GM19463 (cell line): ENCODE results near the gene TBC1D16.

Source experiments
- ATAC-seq: cut with Tn5 transposase; IDR thresholded peaks from one replicate; pipeline ENCODE4 v1.9.1; 2021; ENCODE audit warnings: mild to moderate bottlenecking, moderate library complexity; ENCODE audit not compliant: unreplicated experiment

TBC1D16 gene

DNA sequence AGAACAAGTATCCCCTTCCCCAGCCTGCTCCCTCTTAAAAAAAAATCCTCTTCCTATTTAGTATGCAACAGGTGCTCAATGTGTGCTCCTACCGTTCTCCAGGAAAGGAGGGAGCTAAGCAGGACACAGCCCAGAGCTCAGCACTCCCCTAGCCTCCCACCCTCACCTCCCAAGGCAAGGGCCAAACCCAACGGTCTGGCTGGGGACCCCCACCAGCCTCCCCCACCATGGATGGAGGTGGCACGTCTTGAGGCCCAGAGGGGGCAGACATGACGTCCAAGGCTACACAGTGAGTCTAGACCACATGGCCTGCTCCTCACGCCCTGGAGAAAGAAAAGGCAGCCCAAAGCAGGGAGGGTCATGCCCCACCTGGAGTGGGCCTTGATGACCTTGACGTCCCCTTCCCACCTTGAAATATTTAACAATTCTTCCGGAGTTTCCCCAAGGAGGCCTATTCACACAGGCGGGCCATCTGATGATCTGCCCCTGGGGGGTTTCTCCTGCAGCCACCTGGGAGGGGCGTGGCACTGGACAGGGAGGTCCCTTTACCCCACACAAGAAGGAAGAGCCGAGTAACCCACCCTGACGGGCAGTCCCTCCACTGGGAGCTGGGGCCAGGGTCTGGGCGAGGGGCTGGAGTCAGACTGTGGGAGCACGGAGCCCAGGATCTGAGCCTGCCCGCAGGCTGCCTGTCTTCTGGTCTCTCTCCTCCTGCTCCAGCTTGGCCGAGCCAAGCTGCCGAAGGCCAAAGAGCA is 107.0 kb downstream of the TBC1D16 start:
- no peak for ATAC-seq

DNA sequence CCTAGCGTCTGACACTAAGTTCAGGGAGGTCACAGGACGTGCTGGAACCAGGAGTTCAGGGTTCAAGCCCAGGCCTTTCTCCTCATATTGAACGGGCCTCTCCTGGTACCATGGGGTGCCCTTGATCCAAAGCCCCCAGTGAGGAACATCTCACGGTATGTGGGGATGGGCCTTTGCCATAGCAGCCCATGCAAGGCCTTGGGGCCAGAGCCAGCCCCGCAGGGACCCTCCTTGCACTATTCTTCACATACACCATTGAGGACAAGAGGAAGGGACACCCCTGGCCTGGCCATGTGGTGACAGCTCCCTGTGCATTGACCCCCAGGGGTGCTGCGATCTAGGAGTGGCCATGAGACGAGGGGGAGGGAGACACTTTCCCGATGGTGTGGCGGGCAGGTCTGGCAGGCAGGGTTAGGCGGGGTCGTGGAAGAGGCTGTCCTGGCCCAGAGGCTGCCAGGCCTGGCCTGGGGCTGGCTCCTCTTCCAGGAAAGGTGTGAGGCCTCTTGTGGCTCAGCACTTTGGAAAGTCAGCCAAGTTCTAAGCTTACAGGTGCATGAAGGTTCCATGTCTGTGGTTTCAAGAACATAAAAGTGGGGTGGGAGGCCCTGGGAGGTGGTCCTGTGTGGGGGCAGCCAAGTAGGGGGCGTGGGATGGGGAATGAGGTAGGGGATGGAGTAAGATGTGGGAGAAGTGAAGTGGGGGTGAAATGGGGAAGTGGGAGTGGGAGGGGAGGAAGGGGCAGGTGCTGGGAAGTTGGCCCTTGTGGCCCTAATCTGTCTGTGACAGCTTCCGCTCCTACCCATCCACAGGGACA is 107.8 kb downstream of the TBC1D16 start:
- no peak for ATAC-seq

DNA sequence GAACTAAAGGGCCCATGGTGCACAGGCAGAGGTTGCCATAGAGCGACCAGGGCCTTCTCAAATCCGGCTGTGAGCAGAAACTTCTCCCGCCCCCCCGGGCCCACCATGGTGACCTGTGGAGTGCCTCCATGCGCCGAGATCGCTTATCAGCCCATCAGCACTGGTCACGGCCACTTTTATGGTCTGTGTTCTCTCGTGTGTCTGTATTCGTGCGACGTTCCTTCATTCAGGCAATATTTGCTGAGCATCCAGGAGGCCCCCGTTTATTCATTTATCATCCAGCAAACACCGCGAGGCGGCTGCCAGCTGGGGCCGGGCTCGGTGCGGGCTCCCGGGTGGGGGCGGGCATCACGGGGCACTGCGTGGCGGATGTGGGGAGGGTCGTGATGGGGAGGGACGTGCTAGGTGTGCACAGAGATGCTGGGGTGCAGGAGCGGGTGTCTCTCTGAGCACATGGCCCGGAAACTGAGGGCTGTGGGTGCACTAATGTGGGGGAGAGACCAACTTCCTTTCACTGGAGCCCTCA is 108.5 kb downstream of the TBC1D16 start:
- no peak for ATAC-seq

- ATAC-seq: no peak
These were observed 109.0 kb downstream of the TBC1D16 start for GRCh38 chr17:79926605-79927135.

GRCh38 chr17:79926142-79926604 is 109.5 kb downstream of the TBC1D16 start:
- ATAC-seq: no peak

DNA sequence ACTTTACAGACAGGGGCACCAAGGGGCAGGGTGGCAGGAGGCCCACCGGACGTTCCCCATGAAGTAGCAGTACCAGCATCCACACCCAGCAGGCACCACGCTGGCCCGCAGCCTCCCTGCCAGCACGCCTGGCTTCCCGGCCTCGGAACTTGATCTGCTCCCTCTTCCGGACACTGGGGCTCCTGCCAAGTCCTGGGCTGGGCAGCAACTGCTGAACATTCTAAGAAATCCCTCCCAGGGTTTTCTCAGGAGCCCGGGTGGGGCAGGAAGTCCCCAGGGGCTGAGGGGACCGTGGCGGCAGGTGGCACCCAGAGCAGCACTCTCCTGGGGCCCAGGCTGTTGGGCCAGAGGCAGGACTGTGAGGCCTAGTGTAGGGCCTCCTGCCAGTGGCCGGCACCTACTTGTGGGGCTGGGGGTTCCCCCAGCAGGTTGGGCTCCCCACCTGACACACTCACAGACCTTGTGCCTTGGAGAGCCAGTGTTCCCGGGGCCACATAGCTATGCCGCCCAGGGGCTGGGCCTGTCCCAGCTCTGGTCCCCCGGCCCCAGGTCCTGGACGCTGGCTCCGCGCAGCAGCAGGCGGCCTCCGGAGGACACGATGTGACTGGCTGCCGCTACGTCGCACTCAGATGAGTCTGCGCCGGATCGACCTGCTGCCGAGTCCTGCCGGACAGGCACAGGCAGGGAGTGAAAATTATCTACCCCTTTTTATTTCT is 110.3 kb downstream of the TBC1D16 start:
- no peak for ATAC-seq

GRCh38 chr17:79924639-79924976 is 111.1 kb downstream of the TBC1D16 start:
- no peak for ATAC-seq

GRCh38 chr17:79923974-79924638 is 111.6 kb downstream of the TBC1D16 start:
- ATAC-seq: no peak

- ATAC-seq: no peak
These were observed 112.9 kb downstream of the TBC1D16 start for GRCh38 chr17:79922798-79923197.

DNA sequence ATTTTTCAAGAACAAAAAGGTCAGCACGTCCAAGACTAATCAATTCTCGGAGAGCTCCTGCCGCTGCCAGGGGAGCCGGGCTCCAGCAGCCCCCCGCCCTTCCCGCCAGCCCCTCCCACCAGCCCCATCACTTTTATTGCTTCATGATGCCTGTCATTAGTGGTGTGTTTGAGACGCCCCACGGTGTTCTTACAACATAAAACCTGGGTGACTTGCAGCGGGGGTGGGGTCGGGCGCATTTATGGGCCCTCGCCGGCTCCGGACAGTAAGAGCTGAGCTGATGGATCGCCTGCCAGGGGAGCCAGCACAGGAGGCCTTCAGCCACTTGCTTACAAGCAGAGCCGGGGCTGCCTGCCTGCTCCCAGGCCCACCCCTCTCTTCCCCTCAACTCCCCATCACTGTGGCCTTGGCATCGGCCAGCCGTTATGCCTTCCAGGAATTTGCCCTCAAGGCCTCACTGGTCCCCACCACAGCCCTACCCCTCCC is 113.5 kb downstream of the TBC1D16 start:
- ATAC-seq: no peak

DNA sequence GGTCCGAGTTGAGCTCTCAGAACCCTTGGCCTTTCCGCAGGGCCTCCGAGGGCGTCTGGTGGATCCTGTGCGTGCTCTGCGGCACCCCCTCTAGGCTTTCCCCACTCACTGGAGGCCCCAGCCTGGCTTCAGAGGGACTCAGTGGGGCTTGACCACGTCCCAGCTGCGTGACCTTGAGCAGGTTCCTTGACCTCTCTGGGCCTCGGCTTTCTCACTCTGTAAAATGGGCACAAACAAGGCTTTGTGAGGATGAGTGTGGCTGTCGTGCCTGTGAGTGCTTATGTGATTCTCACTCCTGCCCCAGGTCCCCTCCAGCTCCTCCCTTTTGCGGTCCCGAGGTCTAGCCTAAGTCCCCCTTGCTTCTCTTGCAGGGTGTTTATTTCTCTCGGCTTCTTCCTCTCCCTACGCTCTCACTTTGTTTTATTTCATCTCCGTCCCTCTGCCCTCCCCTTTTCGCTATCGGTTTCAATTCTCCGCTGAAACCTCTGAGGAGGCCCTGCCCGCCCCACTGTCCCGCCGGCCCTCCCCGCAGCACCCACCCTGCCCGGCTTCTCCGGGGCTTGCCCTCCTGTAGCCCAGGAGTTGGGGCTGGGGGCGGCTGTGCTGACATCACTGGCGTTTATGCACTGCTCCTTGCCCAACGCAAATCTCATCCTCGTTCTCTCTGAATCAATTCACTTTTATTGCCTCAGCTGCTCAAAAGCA is 114.1 kb downstream of the TBC1D16 start:
- ATAC-seq: no peak

DNA sequence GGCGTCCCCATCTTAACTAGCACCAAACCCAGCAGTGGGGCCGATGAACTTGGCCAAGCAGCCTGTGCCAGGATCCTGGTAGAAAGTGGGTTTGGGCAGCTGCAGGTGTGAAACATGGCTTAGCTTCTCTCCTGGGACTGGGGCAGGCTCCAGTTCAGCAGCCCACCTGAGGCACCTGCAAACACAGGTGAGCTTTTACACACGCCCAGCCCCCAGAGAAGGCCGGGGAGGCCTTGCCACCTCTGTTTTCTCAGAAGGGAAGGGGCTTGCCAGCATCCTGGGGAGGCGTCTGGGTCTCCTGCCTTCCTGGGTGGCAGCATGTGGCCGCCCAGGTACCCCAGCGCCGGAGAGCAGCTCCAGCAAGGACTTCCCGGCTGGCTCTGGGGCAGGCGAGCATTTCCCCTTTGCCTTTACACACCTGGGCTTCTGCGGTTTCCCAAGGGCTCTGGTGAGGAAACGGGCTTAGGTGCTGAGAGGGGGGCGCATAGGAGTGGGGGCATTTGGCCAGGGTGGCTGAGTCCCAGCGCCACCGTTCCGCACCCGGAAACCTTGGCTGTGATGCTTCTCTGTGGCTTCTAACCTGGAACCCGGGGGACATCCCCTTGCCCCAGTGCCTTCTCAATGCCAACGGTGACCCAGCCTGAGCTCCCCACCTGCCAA is 114.8 kb downstream of the TBC1D16 start:
- ATAC-seq: no peak

DNA sequence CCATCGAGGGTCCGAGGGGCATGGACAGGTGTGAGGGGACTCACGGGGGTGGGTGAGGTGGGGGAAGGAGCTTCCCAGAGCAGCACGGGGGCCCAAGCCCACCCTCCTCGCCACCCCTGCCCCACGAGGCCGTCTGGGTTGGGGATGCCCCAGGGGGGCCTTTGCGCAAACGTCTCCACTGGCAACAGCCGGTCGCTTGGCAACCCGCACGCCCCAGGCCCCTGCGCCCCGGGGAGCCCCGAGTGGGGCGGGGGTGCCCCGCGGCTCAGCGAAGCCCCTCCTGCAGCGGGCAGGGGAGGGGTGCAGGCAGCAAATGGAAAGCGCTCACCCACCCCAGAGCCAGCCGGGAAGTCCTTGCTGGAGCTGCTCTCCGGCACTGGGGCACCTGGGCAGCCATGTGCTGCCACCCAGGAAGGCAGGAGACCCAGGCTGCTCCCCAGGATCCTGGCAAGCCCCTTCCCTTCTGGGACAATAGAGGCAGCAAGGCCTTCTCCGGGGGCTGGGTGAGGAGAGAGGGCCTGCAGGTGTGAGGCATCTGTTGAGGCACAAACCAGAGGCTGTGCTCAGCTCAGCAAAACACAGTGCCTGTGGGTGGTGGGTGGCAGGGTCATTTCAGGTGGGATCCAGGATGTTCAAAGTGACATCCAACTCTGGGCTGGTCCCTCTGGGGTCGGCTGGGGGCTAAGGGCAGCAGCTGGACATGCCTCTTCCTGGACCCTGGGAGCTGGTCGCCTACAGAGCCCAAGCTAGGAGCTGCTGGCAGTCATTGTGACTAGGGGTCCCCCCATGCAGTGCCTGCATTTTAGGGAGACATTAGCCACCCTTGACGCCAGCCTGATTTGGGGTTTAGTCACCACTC is 115.6 kb downstream of the TBC1D16 start:
- ATAC-seq: no peak

GRCh38 chr17:79919164-79919585 is 116.5 kb downstream of the TBC1D16 start:
- ATAC-seq: no peak

- ATAC-seq: no peak
These were observed 117.0 kb downstream of the TBC1D16 start for GRCh38 chr17:79918581-79919163.

DNA sequence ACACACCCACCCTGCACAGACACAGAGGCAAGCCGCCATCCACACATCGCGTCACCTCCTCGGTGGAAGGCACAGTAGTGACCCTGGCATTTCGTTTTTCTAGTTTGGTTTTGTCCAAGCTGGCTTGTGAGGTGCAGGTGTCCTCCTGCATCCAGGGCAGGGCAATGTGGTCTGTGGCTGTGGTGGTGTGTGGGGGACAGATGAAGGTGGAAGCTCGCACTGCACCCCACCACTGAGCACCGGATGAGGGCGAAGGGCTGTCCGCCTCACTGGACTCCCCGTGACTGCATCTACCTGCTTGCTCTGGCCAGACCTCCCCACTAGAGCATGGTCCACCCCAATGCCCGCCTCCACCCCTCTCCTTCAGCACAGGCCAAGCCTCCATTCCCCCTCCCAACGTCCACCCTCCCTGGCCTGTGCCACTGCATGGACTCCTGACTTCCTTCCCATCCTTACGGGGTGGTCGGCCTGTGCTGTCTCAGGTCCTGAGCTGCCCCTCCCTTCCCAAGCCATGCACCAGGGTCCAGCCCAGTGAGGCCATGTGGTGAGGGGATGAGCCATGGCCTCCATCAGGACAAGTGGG is 117.7 kb downstream of the TBC1D16 start:
- ATAC-seq: no peak
